Activated CD8-positive, alpha-beta memory T cell treated with anti-CD3 and anti-CD28 coated beads for 24 hours (primary cell): ENCODE results near the gene HES4.
"Not testable (repeated sequence)": the region's sequence is repeated elsewhere in the genome, so short reads cannot be mapped to it uniquely, and the experiment has no call there.

Experiments
- DNase-seq: peaks from one replicate; pipeline ENCODE4 v3.0.0-alpha.2; 2020

HES4 gene

GRCh38 chr1:1033009-1033587 lies 33.2 kb upstream of the HES4 start:
- peak; percentile 96 for DNase-seq

GRCh38 chr1:1032424-1032823 lies 32.5 kb upstream of the HES4 start:
- no peak for DNase-seq

DNA sequence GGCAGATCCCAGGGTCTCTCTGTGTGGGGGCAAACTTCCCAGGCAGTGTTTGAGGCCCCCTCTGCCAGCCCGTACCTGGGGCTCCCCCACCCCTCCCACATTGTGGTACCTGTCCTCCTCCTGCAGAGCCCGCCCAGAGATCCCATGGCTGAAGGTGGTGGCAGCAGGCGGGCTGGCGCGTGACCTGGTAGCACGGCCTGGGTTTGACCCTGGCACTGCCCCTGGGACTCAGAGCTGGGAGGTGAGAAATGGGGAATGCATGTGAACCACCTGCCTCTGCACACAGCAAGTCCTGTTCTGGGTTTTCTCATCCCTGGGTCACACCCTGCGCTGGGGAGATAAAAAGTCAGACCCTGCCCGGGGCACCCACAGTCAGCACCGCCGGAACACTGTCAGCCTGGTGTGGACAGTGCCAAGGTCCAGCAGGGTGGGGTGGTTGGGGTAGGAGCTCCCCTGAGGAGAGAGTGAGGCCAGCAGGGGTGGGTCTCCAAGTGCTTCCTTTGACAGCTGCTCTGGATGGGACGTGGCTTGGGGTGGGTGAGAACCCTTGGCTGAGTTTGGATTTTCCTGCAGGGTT lies 31.9 kb upstream of the HES4 start:
- no peak for DNase-seq

DNA sequence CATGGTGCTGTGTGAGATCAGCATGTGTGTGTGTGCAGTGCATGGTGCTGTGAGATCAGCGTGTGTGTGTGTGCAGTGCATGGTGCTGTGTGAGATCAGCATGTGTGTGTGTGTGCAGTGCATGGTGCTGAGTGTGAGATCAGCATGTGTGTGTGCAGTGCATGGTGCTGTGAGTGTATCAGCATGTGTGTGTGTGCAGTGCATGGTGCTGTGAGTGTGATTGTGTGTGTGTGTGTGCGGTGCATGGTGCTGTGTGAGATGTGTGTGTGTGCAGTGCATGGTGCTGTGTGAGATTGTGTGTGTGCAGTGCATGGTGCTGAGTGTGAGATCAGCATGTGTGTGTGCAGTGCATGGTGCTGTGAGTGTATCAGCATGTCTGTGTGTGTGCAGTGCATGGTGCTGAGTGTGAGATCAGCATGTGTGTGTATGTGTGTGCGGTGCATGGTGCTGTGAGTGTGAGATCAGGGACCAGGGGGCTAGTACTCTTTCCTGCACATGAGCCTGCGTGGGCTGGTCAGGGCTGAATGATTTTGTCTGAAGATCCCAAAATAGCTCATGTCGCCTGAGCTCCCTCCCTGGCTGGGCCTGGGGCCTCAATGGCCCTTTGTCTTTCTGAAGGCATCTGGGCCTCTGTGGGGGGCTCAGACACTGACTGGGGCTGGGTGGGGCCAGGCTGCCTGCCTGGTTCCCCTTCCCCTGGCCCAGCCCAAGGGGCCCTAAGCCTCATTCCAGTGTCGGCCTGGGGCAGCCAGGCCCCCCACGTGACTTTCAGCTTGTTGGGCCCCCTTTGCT lies 31.2 kb upstream of the HES4 start:
- not testable (repeated sequence) for DNase-seq

DNA sequence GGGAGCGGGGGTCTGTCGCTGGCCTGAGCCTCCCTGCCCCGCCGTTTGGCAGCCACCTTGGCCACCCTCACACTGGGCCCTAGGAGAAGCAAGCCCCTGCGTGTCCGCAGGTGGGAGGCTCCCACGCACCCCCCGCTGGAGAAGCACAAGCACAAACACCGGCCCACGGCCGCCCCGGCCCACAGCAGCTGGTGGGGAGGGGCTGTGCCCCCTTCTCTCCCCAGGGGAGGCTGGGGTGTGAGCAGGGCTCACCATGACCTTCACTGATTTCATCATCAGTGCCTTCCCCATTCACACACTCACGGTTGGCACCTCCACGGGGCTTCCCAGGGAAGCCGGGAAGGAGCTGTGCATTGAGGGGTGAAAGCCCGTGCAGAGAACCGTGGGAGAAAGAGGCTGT lies 27.9 kb upstream of the HES4 start:
- no peak for DNase-seq

GRCh38 chr1:1026599-1027413 lies 26.9 kb upstream of the HES4 start:
- no peak for DNase-seq

DNA sequence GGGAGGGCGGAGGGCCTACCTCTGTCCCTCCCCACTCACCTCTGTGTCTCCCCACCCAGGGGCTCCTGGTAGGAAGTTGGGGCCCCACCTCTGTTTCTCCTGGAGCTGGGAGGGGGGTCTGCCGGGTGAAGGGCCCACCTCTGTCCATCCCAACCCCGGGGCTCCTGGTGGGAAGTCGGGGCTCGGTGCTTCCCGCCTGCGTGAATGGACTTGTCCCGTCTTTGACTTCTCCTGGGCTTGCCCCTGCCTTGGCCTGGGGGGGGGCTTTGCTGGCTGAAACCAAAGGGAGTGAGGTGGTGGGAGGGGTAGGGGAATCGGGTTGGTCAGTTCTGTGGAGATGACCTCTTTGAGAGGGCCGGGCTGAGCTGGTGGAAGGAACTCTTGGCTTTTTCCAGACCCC lies 25.8 kb upstream of the HES4 start:
- DNase-seq: no peak

- DNase-seq: no peak
Observed at GRCh38 chr1:1024771-1025699, 25.1 kb upstream of the HES4 start.

- DNase-seq: no peak
Observed at GRCh38 chr1:1024149-1024770, 24.4 kb upstream of the HES4 start.

GRCh38 chr1:1023700-1024099 lies 23.8 kb upstream of the HES4 start:
- DNase-seq: no peak

DNA sequence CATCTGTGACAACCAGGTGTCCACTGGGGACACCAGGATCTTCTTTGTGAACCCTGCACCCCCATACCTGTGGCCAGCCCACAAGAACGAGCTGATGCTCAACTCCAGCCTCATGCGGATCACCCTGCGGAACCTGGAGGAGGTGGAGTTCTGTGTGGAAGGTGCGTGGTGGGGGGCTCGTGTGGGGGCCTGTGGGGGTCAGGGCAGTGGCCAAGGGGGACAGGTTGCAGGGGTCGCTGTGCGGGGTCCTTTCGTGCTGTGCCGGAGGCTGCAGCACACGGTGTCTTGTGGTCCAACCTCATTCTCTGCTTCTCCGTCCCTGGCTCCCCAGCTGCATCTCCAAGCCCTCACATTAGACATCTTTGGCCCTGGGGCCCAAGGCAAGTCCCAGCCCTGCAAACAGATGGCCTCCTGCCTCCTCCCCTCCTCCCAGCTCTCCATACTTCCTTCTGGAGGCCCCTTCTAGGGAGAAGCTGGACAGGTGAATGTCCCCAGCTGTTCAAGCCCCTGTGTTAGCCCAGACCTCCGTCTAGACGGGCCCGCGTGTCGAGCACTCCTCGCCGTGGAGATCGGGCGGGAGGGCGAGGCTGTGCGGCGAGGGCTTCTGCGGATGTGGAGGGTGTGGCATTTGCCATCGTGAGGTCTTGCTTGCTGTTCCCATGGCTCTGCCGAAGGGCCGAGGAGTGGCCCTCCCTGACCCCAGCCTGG lies 22.6 kb upstream of the HES4 start:
- no peak for DNase-seq

GRCh38 chr1:1021920-1022259 lies 22.0 kb upstream of the HES4 start:
- DNase-seq: no peak

DNA sequence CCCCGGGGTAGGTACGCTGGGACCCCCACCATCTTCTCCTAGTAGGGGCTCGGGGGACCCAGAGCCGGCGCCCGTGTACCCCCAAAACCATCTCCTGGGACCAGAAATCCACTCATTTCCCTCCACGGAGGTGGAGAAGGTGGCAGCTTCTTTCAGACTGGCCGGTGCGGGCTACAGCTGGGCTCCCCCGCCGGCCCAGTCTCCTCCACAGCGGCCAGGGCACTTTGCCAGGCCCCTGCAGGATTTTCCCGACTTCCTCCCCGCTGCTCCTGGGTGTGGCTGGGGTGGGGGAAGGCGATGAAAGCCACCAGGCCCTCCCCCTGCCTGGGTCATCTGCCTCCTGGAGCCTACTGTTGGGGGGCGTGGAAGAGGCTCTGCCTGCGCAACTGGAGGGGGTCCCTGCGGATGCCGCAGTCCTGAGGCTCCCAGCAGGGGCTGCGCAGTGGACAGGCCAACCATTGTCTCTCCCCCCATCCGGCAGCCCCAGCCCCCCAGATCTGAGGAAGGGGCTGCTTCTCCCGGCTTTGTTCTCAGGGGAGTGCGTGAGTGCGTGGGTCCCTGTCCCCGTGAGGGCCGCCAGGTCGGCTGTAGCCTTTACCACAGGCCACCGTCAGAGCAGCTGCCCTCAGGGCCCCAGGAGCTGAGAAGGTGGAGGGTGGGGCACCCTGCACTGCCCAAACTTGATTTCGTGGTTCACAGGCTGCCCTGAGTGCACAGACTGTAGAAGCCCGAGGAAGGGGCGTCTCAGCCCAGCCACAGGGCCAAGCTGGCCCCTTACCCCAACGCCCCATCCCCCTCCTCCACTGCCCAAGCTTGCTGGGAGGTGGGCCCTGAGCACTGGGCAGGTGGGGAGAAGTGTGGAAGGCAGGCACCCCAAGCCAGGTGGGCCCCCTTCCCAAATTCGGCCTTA lies 21.4 kb upstream of the HES4 start:
- DNase-seq: no peak

DNA sequence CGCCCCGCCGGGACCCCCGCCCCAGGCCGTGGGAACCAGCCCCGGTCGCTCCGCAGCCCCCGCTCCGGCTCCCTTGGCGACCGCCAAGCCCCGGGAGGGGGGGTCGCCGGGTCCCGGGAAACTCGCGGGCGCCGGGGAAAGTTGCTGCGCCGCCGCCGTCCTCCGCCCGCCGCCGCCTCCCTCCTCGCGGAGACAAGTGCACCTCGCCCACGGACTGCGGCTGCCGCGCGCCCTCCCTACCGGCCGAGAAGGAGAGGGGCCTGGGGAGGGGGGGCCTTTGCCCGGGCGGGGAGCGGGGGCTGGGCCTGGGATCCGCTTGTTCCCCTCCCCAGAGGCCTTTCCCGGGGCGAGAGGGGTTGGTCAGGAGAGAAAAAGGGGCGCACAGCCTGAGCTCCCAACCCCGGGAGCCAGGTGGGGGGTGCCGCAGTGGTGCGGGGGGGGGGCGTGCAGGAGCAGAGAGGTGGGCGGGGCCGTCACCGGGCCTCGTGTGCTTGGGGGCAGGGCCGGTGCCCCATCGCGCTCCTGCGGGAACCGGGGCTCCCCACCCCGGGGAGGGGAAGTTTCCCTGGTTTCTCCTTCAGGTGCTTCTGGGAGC lies 20.6 kb upstream of the HES4 start:
- DNase-seq: peak; percentile 78

GRCh38 chr1:1020000-1020404 lies 20.1 kb upstream of the HES4 start, which contains the start of gene AGRN:
Gene AGRN (plus strand): TSS chr1:1020120. CDS start chr1:1020173, 53 bp downstream.
- peak; percentile 81 for DNase-seq

DNA sequence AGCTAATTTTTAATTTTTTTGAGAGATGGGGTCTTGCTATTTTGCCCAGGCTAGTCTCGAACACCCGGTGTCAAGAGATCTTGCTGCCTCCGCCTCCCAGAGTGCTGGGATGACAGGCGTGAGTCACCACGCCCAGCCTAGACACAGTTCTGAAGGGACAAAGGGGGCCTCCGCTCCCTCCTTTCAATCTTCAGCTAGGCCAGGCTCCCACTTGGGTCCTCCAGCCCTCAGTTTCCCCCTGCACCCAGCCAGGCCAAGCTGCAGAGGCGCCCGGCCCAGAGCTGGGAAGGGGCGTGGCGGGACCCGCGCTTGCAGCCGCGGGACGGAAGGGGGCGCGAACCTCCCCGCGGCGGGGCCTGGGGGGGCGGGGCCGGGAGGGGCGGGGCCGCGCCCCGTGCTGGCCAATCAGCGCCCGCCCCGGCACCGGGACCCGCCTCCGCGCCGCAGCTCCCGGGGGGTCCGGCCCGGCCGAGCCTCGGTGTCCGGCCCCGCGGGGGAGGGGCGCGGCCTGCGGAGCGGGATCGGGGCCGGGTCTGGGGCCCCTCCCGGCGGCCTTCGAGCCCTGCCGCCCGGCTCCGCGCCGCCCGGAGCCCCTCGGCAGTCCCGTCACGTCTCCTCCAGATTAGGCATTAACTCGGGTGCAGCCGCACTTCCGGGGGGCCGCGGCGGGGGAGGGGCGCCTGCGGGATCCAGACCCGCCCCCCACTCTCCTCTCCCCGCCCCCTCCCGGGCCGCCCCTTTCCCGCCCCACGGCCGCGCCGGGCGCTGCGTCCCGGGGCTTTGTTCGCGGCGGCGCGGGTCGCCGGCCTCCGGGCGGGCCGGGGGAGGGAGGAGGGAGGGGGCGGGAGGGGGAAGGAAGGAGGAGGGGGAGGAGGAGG lies 19.5 kb upstream of the HES4 start:
- DNase-seq: peak; percentile 91

GRCh38 chr1:1018321-1018685 lies 18.4 kb upstream of the HES4 start:
- DNase-seq: not testable (repeated sequence)
